ENCODE results near the gene NUBP2.

NUBP2 gene

DNA sequence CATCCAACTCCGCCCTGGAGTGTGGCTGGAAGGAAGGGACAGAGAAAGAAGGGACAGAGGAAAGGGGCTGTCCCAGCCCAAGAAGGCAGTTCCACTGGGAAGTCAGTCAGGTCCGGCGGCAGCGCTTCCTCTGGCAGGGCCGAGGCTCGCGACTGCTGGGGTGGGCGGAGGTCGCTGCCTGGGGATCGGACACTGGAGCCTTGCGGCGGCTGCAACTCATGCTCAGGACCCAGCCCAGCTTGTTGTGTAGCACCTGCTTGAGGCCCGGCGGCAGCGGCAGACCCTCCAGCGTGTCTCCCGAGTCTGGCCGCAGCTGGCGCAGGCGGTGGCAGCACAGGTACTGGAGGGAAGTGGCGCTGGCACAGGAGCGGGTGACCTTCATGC lies 5.8 kb upstream of the NUBP2 start:
- H3K36me3 ChIP-seq (ENCODE audit: control insufficient read depth in 5 of 5, insufficient read depth in 5 of 5, low read length in 5 of 5): peaks cover 0 to 57% (median 43%) of the 10 kb centered on the region in 5 donors
- no peak overlapping the region for H3K4me3 ChIP-seq (ENCODE audit: low read depth in 1 of 5, low read length in 5 of 5)
- no peak overlapping the region for H3K27ac ChIP-seq (ENCODE audit: low read depth, low read length)
- no peaks in the 10 kb centered on the region for H3K9me3 ChIP-seq (ENCODE audit: control insufficient read depth in 5 of 5, low read length in 5 of 5)
- H3K27me3 ChIP-seq (ENCODE audit: control insufficient read depth in 5 of 5, insufficient read depth in 4 of 5, low read length in 5 of 5): no peaks in the 10 kb centered on the region
- H3K4me1 ChIP-seq (ENCODE audit: control insufficient read depth in 5 of 5, insufficient read depth in 5 of 5, low read length in 5 of 5): peaks cover 5 to 45% (median 43%) of the 10 kb centered on the region in 5 donors
- H3K9ac ChIP-seq (ENCODE audit: low read length in 5 of 5): no peak overlapping the region

DNA sequence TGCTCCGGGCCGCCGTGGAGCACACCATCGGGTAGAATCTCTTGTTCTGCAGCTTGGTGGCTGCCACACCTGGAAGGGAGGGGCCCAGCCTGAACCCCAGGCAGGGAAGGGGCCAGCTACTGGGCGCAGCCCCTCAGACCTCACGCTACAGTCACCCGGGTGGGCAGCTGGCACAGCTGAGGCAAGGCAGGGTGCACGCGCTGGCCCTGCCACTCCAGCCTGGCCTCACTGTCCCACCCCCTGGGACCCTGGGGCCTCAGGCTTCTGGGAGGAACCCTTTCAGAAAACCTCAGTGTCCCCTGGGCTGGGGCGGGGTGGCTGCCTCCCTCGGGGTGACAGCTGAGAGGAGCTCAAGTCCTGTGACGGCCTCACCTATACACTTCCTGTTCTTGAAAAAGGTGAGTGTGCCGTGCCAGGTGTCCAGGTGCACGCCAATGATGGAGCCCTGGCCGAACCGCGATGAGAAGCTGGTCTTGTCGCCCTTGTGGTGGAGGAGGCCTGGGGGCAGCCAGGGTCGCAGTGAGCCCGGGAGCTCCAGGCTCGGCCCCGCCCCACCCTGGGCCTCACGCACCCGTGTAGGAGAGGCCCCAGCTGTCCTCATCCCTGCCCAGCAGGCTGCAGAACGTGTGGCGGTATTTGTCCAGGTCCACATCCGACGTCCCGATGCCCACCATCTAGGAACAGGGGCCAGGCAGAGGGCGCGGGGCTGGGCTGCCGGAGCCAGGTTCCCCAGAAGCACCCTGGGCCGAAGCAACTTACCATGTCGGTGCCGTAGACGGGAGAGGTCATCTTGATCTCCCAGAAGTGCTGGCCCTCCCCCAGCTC lies 5.2 kb upstream of the NUBP2 start:
- H3K4me1 ChIP-seq (ENCODE audit: control insufficient read depth in 5 of 5, insufficient read depth in 5 of 5, low read length in 5 of 5): peaks cover 4 to 39% (median 37%) of the 10 kb centered on the region in 5 donors

GRCh38 chr16:1778200-1779179 lies 4.3 kb upstream of the NUBP2 start:
- Histone ChIP-seq H3K27me3 (ENCODE audit: control insufficient read depth in 5 of 5, insufficient read depth in 4 of 5, low read length in 5 of 5) (no peaks in the 10 kb centered on the region), H3K4me1 (ENCODE audit: control insufficient read depth in 5 of 5, insufficient read depth in 5 of 5, low read length in 5 of 5) (peaks cover 4 to 43% (median 39%) of the 10 kb centered on the region in 5 donors), H3K4me3 (ENCODE audit: low read depth in 1 of 5, low read length in 5 of 5) (no peak overlapping the region), H3K9ac (ENCODE audit: low read length in 5 of 5) (peak overlapping the region in 1 of 5 donors; percentile 35), H3K27ac (ENCODE audit: low read depth, low read length) (no peak overlapping the region), H3K36me3 (ENCODE audit: control insufficient read depth in 5 of 5, insufficient read depth in 5 of 5, low read length in 5 of 5) (peaks cover 0 to 57% (median 43%) of the 10 kb centered on the region in 5 donors), H3K9me3 (ENCODE audit: control insufficient read depth in 5 of 5, low read length in 5 of 5) (no peaks in the 10 kb centered on the region)

More for the DNA sequence above, 5.2 kb upstream of the NUBP2 start:
- Histone ChIP-seq H3K9me3 (ENCODE audit: control insufficient read depth in 5 of 5, low read length in 5 of 5) (no peaks in the 10 kb centered on the region), H3K27ac (ENCODE audit: low read depth, low read length) (no peak overlapping the region), H3K4me3 (ENCODE audit: low read depth in 1 of 5, low read length in 5 of 5) (no peak overlapping the region), H3K27me3 (ENCODE audit: control insufficient read depth in 5 of 5, insufficient read depth in 4 of 5, low read length in 5 of 5) (no peaks in the 10 kb centered on the region), H3K36me3 (ENCODE audit: control insufficient read depth in 5 of 5, insufficient read depth in 5 of 5, low read length in 5 of 5) (peaks cover 0 to 57% (median 43%) of the 10 kb centered on the region in 5 donors), H3K9ac (ENCODE audit: low read length in 5 of 5) (no peak overlapping the region)

- Histone ChIP-seq H3K4me3 (ENCODE audit: low read depth in 1 of 5, low read length in 5 of 5) (no peak overlapping the region), H3K36me3 (ENCODE audit: control insufficient read depth in 5 of 5, insufficient read depth in 5 of 5, low read length in 5 of 5) (peaks cover 0 to 57% (median 43%) of the 10 kb centered on the region in 5 donors), H3K27me3 (ENCODE audit: control insufficient read depth in 5 of 5, insufficient read depth in 4 of 5, low read length in 5 of 5) (no peaks in the 10 kb centered on the region), H3K4me1 (ENCODE audit: control insufficient read depth in 5 of 5, insufficient read depth in 5 of 5, low read length in 5 of 5) (peaks cover 0 to 43% (median 37%) of the 10 kb centered on the region in 5 donors), H3K9ac (ENCODE audit: low read length in 5 of 5) (peak overlapping the region in 1 of 5 donors; percentile 35), H3K27ac (ENCODE audit: low read depth, low read length) (no peak overlapping the region), H3K9me3 (ENCODE audit: control insufficient read depth in 5 of 5, low read length in 5 of 5) (no peaks in the 10 kb centered on the region)
These were observed 3.5 kb upstream of the NUBP2 start for GRCh38 chr16:1779234-1779701.

GRCh38 chr16:1779741-1780676 lies 2.8 kb upstream of the NUBP2 start:
- no peaks in the 10 kb centered on the region for H3K27me3 ChIP-seq (ENCODE audit: control insufficient read depth in 5 of 5, insufficient read depth in 4 of 5, low read length in 5 of 5)
- peak overlapping the region in 1 of 5 donors; percentile 35 for H3K9ac ChIP-seq (ENCODE audit: low read length in 5 of 5)
- H3K4me3 ChIP-seq (ENCODE audit: low read depth in 1 of 5, low read length in 5 of 5): no peak overlapping the region
- no peaks in the 10 kb centered on the region for H3K9me3 ChIP-seq (ENCODE audit: control insufficient read depth in 5 of 5, low read length in 5 of 5)
- no peak overlapping the region for H3K27ac ChIP-seq (ENCODE audit: low read depth, low read length)
- peaks cover 0 to 38% (median 33%) of the 10 kb centered on the region in 5 donors for H3K4me1 ChIP-seq (ENCODE audit: control insufficient read depth in 5 of 5, insufficient read depth in 5 of 5, low read length in 5 of 5)
- peaks cover 0 to 57% (median 43%) of the 10 kb centered on the region in 5 donors for H3K36me3 ChIP-seq (ENCODE audit: control insufficient read depth in 5 of 5, insufficient read depth in 5 of 5, low read length in 5 of 5)

- Histone ChIP-seq H3K27me3 (ENCODE audit: control insufficient read depth in 5 of 5, insufficient read depth in 4 of 5, low read length in 5 of 5) (no peaks in the 10 kb centered on the region), H3K4me3 (ENCODE audit: low read depth in 1 of 5, low read length in 5 of 5) (no peak overlapping the region), H3K4me1 (ENCODE audit: control insufficient read depth in 5 of 5, insufficient read depth in 5 of 5, low read length in 5 of 5) (peaks cover 0 to 40% (median 34%) of the 10 kb centered on the region in 5 donors), H3K27ac (ENCODE audit: low read depth, low read length) (no peak overlapping the region), H3K36me3 (ENCODE audit: control insufficient read depth in 5 of 5, insufficient read depth in 5 of 5, low read length in 5 of 5) (peaks cover 0 to 53% (median 38%) of the 10 kb centered on the region in 5 donors), H3K9me3 (ENCODE audit: control insufficient read depth in 5 of 5, low read length in 5 of 5) (no peaks in the 10 kb centered on the region), H3K9ac (ENCODE audit: low read length in 5 of 5) (peak overlapping the region in 1 of 5 donors; percentile 35)
These were observed 2.1 kb upstream of the NUBP2 start for GRCh38 chr16:1780677-1781072.

DNA sequence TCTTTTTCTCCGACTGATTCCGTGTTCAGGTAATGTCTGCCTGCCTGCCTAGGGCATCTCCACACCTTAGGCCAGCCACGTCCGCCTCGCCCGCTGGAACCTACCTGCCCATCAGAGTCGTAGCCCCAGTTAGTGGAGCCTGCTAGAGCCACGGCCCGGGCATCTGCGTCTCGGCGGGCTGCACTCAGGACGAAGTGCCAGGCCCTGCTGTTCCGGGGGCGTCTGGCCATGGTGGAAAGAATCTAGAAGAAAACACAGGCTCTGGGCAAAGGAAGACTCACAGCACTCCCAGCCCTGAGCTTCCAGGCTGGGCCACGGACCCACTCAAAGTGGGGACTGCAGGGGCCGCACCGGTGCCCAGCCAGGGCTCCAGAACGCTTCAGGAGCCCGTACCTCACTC lies 1.5 kb upstream of the NUBP2 start:
- Histone ChIP-seq H3K4me1 (ENCODE audit: control insufficient read depth in 5 of 5, insufficient read depth in 5 of 5, low read length in 5 of 5) (peaks cover 0 to 40% (median 34%) of the 10 kb centered on the region in 5 donors), H3K27ac (ENCODE audit: low read depth, low read length) (no peak overlapping the region), H3K36me3 (ENCODE audit: control insufficient read depth in 5 of 5, insufficient read depth in 5 of 5, low read length in 5 of 5) (peaks cover 0 to 51% (median 37%) of the 10 kb centered on the region in 5 donors), H3K27me3 (ENCODE audit: control insufficient read depth in 5 of 5, insufficient read depth in 4 of 5, low read length in 5 of 5) (no peaks in the 10 kb centered on the region), H3K9me3 (ENCODE audit: control insufficient read depth in 5 of 5, low read length in 5 of 5) (no peaks in the 10 kb centered on the region), H3K9ac (ENCODE audit: low read length in 5 of 5) (peak overlapping the region in 4 of 5 donors; percentile 65 to 78 (median 77)), H3K4me3 (ENCODE audit: low read depth in 1 of 5, low read length in 5 of 5) (peak overlapping the region in 4 of 5 donors; percentile 65 to 83 (median 80))

GRCh38 chr16:1781758-1782407 lies 877 bp upstream of the NUBP2 start:
- Histone ChIP-seq H3K27me3 (ENCODE audit: control insufficient read depth in 5 of 5, insufficient read depth in 4 of 5, low read length in 5 of 5) (no peaks in the 10 kb centered on the region), H3K36me3 (ENCODE audit: control insufficient read depth in 5 of 5, insufficient read depth in 5 of 5, low read length in 5 of 5) (peaks cover 0 to 51% (median 36%) of the 10 kb centered on the region in 5 donors), H3K9me3 (ENCODE audit: control insufficient read depth in 5 of 5, low read length in 5 of 5) (no peaks in the 10 kb centered on the region), H3K4me1 (ENCODE audit: control insufficient read depth in 5 of 5, insufficient read depth in 5 of 5, low read length in 5 of 5) (peaks cover 0 to 44% (median 34%) of the 10 kb centered on the region in 5 donors), H3K4me3 (ENCODE audit: low read depth in 1 of 5, low read length in 5 of 5) (peak overlapping the region in 4 of 5 donors; percentile 65 to 83 (median 80)), H3K27ac (ENCODE audit: low read depth, low read length) (peak overlapping the region; percentile 50), H3K9ac (ENCODE audit: low read length in 5 of 5) (peak overlapping the region in 4 of 5 donors; percentile 65 to 78 (median 77))

Measured in subcutaneous abdominal adipose tissue (tissue), 5 donors.